Measurements from ENCODE around the gene PCNT.

The PCNT gene

DNA sequence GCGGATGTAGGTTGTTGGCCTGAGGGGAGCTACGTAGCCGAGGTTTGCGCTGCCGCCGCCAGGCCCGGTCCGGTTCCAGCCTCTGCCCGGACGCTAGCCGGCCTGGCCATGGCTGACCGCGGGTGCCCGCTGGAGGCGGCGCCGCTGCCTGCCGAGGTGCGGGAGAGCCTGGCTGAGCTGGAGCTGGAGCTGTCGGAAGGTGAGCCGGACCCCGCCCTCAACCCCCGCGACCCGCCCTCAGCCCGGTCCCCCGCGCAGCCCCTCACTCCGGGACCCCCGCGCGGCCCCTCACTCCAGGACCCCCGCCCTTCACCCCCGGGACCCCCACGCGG is 135.0 kb downstream of the PCNT start (continued):
- TF ChIP-seq, protein P1, sequence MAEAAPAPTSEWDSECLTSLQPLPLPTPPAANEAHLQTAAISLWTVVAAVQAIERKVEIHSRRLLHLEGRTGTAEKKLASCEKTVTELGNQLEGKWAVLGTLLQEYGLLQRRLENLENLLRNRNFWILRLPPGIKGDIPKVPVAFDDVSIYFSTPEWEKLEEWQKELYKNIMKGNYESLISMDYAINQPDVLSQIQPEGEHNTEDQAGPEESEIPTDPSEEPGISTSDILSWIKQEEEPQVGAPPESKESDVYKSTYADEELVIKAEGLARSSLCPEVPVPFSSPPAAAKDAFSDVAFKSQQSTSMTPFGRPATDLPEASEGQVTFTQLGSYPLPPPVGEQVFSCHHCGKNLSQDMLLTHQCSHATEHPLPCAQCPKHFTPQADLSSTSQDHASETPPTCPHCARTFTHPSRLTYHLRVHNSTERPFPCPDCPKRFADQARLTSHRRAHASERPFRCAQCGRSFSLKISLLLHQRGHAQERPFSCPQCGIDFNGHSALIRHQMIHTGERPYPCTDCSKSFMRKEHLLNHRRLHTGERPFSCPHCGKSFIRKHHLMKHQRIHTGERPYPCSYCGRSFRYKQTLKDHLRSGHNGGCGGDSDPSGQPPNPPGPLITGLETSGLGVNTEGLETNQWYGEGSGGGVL (tag by site-specific recombination; IDR thresholded peaks at IDR 0.05) = no peak
- TF ChIP-seq ZFP41 (tag by site-specific recombination; IDR thresholded peaks at IDR 0.05; ENCODE audit: borderline replicate concordance) (no peak), GLI2 (tag by site-specific recombination; IDR thresholded peaks at IDR 0.05; ENCODE audit: borderline replicate concordance, low read depth) (no peak), ZNF629 (tag by site-specific recombination; IDR thresholded peaks at IDR 0.05) (no peak), REPIN1 (tag by site-specific recombination; IDR thresholded peaks at IDR 0.05; ENCODE audit: low read depth) (no peak), ZNF394 (tag by site-specific recombination; IDR thresholded peaks at IDR 0.05; ENCODE audit: borderline replicate concordance) (no peak), EGR2 (tag by site-specific recombination; IDR thresholded peaks at IDR 0.05; ENCODE audit: low read depth) (no peak), ZNF561 (tag by site-specific recombination; IDR thresholded peaks at IDR 0.05; ENCODE audit: borderline replicate concordance) (no peak), ZNF169 (tag by site-specific recombination; IDR thresholded peaks at IDR 0.05) (no peak)
- TF ChIP-seq, protein P2, sequence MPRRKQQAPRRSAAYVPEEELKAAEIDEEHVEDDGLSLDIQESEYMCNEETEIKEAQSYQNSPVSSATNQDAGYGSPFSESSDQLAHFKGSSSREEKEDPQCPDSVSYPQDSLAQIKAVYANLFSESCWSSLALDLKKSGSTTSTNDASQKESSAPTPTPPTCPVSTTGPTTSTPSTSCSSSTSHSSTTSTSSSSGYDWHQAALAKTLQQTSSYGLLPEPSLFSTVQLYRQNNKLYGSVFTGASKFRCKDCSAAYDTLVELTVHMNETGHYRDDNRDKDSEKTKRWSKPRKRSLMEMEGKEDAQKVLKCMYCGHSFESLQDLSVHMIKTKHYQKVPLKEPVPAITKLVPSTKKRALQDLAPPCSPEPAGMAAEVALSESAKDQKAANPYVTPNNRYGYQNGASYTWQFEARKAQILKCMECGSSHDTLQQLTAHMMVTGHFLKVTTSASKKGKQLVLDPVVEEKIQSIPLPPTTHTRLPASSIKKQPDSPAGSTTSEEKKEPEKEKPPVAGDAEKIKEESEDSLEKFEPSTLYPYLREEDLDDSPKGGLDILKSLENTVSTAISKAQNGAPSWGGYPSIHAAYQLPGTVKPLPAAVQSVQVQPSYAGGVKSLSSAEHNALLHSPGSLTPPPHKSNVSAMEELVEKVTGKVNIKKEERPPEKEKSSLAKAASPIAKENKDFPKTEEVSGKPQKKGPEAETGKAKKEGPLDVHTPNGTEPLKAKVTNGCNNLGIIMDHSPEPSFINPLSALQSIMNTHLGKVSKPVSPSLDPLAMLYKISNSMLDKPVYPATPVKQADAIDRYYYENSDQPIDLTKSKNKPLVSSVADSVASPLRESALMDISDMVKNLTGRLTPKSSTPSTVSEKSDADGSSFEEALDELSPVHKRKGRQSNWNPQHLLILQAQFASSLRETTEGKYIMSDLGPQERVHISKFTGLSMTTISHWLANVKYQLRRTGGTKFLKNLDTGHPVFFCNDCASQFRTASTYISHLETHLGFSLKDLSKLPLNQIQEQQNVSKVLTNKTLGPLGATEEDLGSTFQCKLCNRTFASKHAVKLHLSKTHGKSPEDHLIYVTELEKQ (tag by site-specific recombination; IDR thresholded peaks at IDR 0.05; ENCODE audit: borderline replicate concordance) = no peak

DNA sequence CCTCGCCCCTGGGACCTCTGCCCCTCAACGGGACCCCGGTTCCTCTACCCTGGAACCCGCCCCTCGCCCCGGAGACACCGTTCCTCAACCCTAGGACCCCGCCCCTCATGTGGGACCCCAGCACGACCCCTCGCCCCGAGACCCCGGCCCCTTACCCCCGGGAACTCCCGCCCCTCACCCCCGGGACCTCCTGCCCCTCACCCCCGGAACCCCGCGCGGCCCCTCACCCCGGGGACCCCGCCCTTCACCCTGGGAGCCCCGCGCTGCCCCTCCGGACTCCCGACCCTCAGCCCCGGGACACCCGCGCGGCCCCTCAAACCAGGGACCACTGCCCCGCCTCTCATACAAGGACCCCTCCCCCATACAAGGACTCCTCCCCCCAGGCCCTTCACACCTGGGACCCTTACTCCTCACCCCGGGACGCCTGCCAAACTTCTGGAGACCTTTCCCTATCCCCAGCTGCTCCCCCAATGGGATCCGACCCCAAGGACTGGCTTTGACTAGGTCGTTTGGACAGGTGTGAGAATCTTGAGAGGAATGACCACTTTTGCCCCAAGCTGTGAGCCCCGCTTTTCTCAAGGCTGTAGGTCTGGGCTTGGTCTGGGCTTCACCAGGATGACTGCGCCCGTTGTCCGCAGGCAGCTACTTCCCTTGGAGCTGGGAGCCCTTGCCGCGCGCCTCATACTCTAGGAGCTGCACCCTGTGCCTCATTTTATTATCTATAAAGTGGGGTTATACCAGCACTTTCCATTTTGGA is 135.6 kb downstream of the PCNT start:
- peak overlapping the region; percentile 86 for H3K4me3 ChIP-seq (ENCODE audit: low read depth, low read length)
- TF ChIP-seq, protein P3, sequence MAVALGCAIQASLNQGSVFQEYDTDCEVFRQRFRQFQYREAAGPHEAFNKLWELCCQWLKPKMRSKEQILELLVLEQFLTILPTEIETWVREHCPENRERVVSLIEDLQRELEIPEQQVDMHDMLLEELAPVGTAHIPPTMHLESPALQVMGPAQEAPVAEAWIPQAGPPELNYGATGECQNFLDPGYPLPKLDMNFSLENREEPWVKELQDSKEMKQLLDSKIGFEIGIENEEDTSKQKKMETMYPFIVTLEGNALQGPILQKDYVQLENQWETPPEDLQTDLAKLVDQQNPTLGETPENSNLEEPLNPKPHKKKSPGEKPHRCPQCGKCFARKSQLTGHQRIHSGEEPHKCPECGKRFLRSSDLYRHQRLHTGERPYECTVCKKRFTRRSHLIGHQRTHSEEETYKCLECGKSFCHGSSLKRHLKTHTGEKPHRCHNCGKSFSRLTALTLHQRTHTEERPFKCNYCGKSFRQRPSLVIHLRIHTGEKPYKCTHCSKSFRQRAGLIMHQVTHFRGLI (tag by site-specific recombination; IDR thresholded peaks at IDR 0.05) = peak; percentile 85
- TF ChIP-seq ZNF311 (tag by site-specific recombination; IDR thresholded peaks at IDR 0.05; ENCODE audit: borderline replicate concordance) = no peak
- TF ChIP-seq, protein P4, sequence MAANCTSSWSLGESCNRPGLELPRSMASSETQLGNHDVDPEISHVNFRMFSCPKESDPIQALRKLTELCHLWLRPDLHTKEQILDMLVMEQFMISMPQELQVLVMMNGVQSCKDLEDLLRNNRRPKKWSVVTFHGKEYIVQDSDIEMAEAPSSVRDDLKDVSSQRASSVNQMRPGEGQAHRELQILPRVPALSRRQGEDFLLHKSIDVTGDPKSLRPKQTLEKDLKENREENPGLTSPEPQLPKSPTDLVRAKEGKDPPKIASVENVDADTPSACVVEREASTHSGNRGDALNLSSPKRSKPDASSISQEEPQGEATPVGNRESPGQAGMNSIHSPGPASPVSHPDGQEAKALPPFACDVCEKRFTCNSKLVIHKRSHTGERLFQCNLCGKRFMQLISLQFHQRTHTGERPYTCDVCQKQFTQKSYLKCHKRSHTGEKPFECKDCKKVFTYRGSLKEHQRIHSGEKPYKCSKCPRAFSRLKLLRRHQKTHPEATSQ (tag by site-specific recombination; IDR thresholded peaks at IDR 0.05) = no peak
- TF ChIP-seq ZNF175 (tag by site-specific recombination; IDR thresholded peaks at IDR 0.05) = no peak
- no peak for TF ChIP-seq MYNN (tag by site-specific recombination; IDR thresholded peaks at IDR 0.05; ENCODE audit: borderline replicate concordance)
- TF ChIP-seq, protein P5, sequence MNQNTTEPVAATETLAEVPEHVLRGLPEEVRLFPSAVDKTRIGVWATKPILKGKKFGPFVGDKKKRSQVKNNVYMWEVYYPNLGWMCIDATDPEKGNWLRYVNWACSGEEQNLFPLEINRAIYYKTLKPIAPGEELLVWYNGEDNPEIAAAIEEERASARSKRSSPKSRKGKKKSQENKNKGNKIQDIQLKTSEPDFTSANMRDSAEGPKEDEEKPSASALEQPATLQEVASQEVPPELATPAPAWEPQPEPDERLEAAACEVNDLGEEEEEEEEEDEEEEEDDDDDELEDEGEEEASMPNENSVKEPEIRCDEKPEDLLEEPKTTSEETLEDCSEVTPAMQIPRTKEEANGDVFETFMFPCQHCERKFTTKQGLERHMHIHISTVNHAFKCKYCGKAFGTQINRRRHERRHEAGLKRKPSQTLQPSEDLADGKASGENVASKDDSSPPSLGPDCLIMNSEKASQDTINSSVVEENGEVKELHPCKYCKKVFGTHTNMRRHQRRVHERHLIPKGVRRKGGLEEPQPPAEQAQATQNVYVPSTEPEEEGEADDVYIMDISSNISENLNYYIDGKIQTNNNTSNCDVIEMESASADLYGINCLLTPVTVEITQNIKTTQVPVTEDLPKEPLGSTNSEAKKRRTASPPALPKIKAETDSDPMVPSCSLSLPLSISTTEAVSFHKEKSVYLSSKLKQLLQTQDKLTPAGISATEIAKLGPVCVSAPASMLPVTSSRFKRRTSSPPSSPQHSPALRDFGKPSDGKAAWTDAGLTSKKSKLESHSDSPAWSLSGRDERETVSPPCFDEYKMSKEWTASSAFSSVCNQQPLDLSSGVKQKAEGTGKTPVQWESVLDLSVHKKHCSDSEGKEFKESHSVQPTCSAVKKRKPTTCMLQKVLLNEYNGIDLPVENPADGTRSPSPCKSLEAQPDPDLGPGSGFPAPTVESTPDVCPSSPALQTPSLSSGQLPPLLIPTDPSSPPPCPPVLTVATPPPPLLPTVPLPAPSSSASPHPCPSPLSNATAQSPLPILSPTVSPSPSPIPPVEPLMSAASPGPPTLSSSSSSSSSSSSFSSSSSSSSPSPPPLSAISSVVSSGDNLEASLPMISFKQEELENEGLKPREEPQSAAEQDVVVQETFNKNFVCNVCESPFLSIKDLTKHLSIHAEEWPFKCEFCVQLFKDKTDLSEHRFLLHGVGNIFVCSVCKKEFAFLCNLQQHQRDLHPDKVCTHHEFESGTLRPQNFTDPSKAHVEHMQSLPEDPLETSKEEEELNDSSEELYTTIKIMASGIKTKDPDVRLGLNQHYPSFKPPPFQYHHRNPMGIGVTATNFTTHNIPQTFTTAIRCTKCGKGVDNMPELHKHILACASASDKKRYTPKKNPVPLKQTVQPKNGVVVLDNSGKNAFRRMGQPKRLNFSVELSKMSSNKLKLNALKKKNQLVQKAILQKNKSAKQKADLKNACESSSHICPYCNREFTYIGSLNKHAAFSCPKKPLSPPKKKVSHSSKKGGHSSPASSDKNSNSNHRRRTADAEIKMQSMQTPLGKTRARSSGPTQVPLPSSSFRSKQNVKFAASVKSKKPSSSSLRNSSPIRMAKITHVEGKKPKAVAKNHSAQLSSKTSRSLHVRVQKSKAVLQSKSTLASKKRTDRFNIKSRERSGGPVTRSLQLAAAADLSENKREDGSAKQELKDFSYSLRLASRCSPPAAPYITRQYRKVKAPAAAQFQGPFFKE (tag by site-specific recombination; IDR thresholded peaks at IDR 0.05; ENCODE audit: borderline replicate concordance) = no peak
- TF ChIP-seq, protein P6, sequence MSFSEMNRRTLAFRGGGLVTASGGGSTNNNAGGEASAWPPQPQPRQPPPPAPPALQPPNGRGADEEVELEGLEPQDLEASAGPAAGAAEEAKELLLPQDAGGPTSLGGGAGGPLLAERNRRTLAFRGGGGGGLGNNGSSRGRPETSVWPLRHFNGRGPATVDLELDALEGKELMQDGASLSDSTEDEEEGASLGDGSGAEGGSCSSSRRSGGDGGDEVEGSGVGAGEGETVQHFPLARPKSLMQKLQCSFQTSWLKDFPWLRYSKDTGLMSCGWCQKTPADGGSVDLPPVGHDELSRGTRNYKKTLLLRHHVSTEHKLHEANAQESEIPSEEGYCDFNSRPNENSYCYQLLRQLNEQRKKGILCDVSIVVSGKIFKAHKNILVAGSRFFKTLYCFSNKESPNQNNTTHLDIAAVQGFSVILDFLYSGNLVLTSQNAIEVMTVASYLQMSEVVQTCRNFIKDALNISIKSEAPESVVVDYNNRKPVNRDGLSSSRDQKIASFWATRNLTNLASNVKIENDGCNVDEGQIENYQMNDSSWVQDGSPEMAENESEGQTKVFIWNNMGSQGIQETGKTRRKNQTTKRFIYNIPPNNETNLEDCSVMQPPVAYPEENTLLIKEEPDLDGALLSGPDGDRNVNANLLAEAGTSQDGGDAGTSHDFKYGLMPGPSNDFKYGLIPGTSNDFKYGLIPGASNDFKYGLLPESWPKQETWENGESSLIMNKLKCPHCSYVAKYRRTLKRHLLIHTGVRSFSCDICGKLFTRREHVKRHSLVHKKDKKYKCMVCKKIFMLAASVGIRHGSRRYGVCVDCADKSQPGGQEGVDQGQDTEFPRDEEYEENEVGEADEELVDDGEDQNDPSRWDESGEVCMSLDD (tag by site-specific recombination; IDR thresholded peaks at IDR 0.05) = 0 out of 2 replicates have a peak, but pooled peaks have one; percentile 20

More for the DNA sequence above, 135.6 kb downstream of the PCNT start:
- Histone ChIP-seq H3K36me3 (ENCODE audit: control insufficient read depth in 2 of 2, insufficient read depth in 1 of 2, low read length in 2 of 2) (peaks cover 15 to 36% of the 10 kb centered on the region in 2 experiments; a peak in 2 of 3 replicates), H3K4me1 (ENCODE audit: control insufficient read depth, insufficient read depth, low read length) (0 out of 2 replicates have a peak, but pooled peaks cover 3% of the 10 kb centered on the region), H3K9me3 (ENCODE audit: control insufficient read depth, insufficient read depth, low read depth, low read length) (no peaks in the 10 kb centered on the region), H3K27ac (ENCODE audit: extremely low read depth, low read depth, low read length) (peak overlapping the region; percentile 72; the same call in 1 of the 2 replicates)
- POLR2A ChIA-PET = interaction anchor here (0.5 to 2.5 kb wide), 3 partner anchors 11 to 176 kb away, joined by 4 to 11 read pairs (median 4); partner anchors contain the start of gene PRMT2
- CTCF ChIA-PET = interaction anchor here (1.6 kb wide), 1 partner anchor 10 kb away, joined by 8 read pairs; no protein-coding TSS in a partner anchor

All from HEK293 (cell line).